K562 (cell line): ENCODE results near the gene ACTR3C. TPM values are rescaled to one million over a fixed set of nuclear protein-coding genes. Genes with fewer than 3 reads are reported as not detected.
A peak's percentile ranks its signal among the peaks of the same experiment; 100 is the strongest.

Experiments used
- BDP1 ChIP-seq: IDR thresholded peaks from 3 replicates; pipeline ENCODE4 v1.6.1; 2011; ENCODE audit not compliant: insufficient read length, insufficient read depth
- CHD4 ChIP-seq: fragments of 200-600 bp; sonication (generic); IDR thresholded peaks from 3 replicates; pipeline ENCODE4 v1.6.1; 2012; ENCODE audit warnings: low read depth, mild to moderate bottlenecking, mixed read lengths, low read length, inconsistent platforms; ENCODE audit not compliant: insufficient read depth, insufficient replicate concordance, poor library complexity, severe bottlenecking
- DACH1 ChIP-seq: fragments of 450-650 bp; IDR thresholded peaks from 2 replicates; pipeline ENCODE4 v1.6.1; 2018; ENCODE audit not compliant: partially characterized antibody
- EGR1 ChIP-seq: fragments of 450-650 bp; conservative IDR thresholded peaks from 2 replicates; pipeline ENCODE4 v1.6.1; 2017; ENCODE audit warnings: mild to moderate bottlenecking
- FOSL1 ChIP-seq: fragments of 200-800 bp; sonication (Bioruptor generic); conservative IDR thresholded peaks from 2 replicates; pipeline ENCODE4 v1.6.1; 2016; ENCODE audit warnings: missing genetic modification characterization, missing compliant biosample characterization
- HCFC1 ChIP-seq: IDR thresholded peaks from 2 replicates; pipeline ENCODE4 v1.6.1; 2012; ENCODE audit warnings: low read depth, low read length, improper control_type of control experiment
- HDGF ChIP-seq: fragments of 450-650 bp; IDR thresholded peaks from 2 replicates; pipeline ENCODE4 v1.6.1; 2016
- HLTF ChIP-seq: fragments of 450-650 bp; IDR thresholded peaks from 2 replicates; pipeline ENCODE4 v1.6.1; 2016
- MECOM ChIP-seq: fragments of 250-450 bp; sonication (Bioruptor Pico); IDR thresholded peaks from 2 replicates; pipeline ENCODE4 v1.8.0; 2022; ENCODE audit warnings: inconsistent platforms
- MTA2 ChIP-seq: fragments of 450-650 bp; IDR thresholded peaks from 2 replicates; pipeline ENCODE4 v1.6.1; 2016; ENCODE audit warnings: low read depth
- NFE2L1 ChIP-seq: fragments of 450-650 bp; IDR thresholded peaks from 2 replicates; pipeline ENCODE4 v1.6.1; 2016; ENCODE audit warnings: missing genetic modification characterization, low read depth, mild to moderate bottlenecking, missing compliant biosample characterization, moderate library complexity, borderline replicate concordance
- NFIC ChIP-seq: fragments of 450-650 bp; IDR thresholded peaks from 2 replicates; pipeline ENCODE4 v1.6.1; 2017; ENCODE audit warnings: mild to moderate bottlenecking, inconsistent platforms
- NFXL1 ChIP-seq: fragments of 450-650 bp; formaldehyde crosslinking; IDR thresholded peaks from 2 replicates; pipeline ENCODE4 v1.4.0; 2021; ENCODE audit warnings: mild to moderate bottlenecking
- PCBP1 ChIP-seq: fragments of 200-400 bp; formaldehyde crosslinking; IDR thresholded peaks from 2 replicates; pipeline ENCODE4 v1.6.1; 2018; ENCODE audit warnings: mild to moderate bottlenecking, low read depth, low read length; ENCODE audit not compliant: poor library complexity, severe bottlenecking
- PTBP1 ChIP-seq: fragments of 200-400 bp; formaldehyde crosslinking; IDR thresholded peaks from 2 replicates; pipeline ENCODE4 v1.6.1; 2017; ENCODE audit warnings: low read depth, low read length
- RBM14 ChIP-seq: fragments of 200-400 bp; formaldehyde crosslinking; IDR thresholded peaks from 2 replicates; pipeline ENCODE4 v1.6.1; 2018; ENCODE audit warnings: low read depth, mild to moderate bottlenecking, low read length, moderate library complexity, borderline replicate concordance; ENCODE audit not compliant: insufficient read depth
- RBM39 ChIP-seq: fragments of 200-400 bp; formaldehyde crosslinking; optimal IDR thresholded peaks from 2 replicates; pipeline ENCODE3; 2018; ENCODE audit warnings: low read depth, low read length
- SAFB2 ChIP-seq: fragments of 200-400 bp; formaldehyde crosslinking; IDR thresholded peaks from 2 replicates; pipeline ENCODE4 v1.6.1; 2018; ENCODE audit warnings: borderline replicate concordance, low read length, low read depth, moderate library complexity; ENCODE audit not compliant: severe bottlenecking
- SRF ChIP-seq, 2 experiments: fragments of 250-450, 450-650 bp in 1 of 2; sonication (Bioruptor Pico) in 1 of 2; sonication (generic) in 1 of 2; formaldehyde crosslinking; IDR thresholded peaks; 2 replicates each; pipeline versions ENCODE4 v1.5.0 to v1.5.1; 2020 to 2022; ENCODE audit warnings: mild to moderate bottlenecking in 1 of 2, missing genetic modification reagents in 1 of 2
- ZFP36 ChIP-seq: fragments of 150-350 bp; IDR thresholded peaks from 2 replicates; pipeline ENCODE4 v1.6.1; 2018; ENCODE audit warnings: low read length, low read depth; ENCODE audit not compliant: partially characterized antibody
- ZKSCAN1 ChIP-seq: fragments of 150-350 bp; IDR thresholded peaks from 2 replicates; pipeline ENCODE4 v1.6.1; 2016; ENCODE audit warnings: low read depth, low read length
- ZNF146 ChIP-seq: IDR thresholded peaks from one replicate; pipeline ENCODE4 v1.6.1; 2018; ENCODE audit warnings: missing compliant biosample characterization; ENCODE audit not compliant: unreplicated experiment
- ZNF24 ChIP-seq: fragments of 450-650 bp; IDR thresholded peaks from 2 replicates; pipeline ENCODE4 v1.6.1; 2016
- ZNF347 ChIP-seq: fragments of 450-650 bp; formaldehyde crosslinking; IDR thresholded peaks from 2 replicates; pipeline ENCODE4 v1.4.0; 2020; ENCODE audit warnings: low read depth, mild to moderate bottlenecking, moderate library complexity
- ZNF740 ChIP-seq, 3 experiments: fragments of 200-800 bp in 1 of 3; sonication (Bioruptor generic) in 1 of 3; sonication (generic) in 1 of 3; formaldehyde crosslinking in 1 of 3; IDR thresholded peaks; 2 replicates each; pipeline versions ENCODE4 v1.6.1 to v1.8.0; 2016 to 2022; ENCODE audit warnings: mild to moderate bottlenecking in 2 of 3, missing compliant biosample characterization in 2 of 3, missing genetic modification characterization in 2 of 3, missing genetic modification reagents in 1 of 3
- polyA plus RNA-seq, 8 experiments: library from polyadenylated mRNA; depleted of rRNA in 4 of 8; stranded (reverse) in 5 of 8; unstranded in 3 of 8; fragments of >200 nt; fragmentation: Nextera tagmentation in 2 of 8; fragmentation: Illumina TruSeq in 1 of 8; extraction: Ambion mirVana in 2 of 8; extraction: Trizol in 1 of 8; gene quantifications; 2 replicates each; pipeline versions ENCODE4 v1.2.1 to v1.2.3, GENCODE V29; 2011 to 2014; ENCODE audit warnings: inconsistent platforms in 1 of 8, missing spikeins in 1 of 8
- total RNA-seq, 7 experiments: library from RNA; depleted of rRNA in 6 of 7; stranded (reverse); fragments of >200 nt in 6 of 7; fragmentation: Illumina TruSeq in 2 of 7; extraction: Trizol in 2 of 7; gene quantifications; 2 replicates each; pipeline versions ENCODE4 v1.2.1 to v1.2.3, GENCODE V29; 2011 to 2021; ENCODE audit warnings: low replicate concordance in 1 of 7
- TF ChIP-seq, protein P1 (sequence below): fragments of 150-350 bp; IDR thresholded peaks from 2 replicates; pipeline ENCODE4 v1.6.1; 2014; ENCODE audit warnings: low read depth, mild to moderate bottlenecking, low read length, borderline replicate concordance

The ACTR3C gene
- total and polyA plus RNA-seq, 9 of the 15 experiments (the other 6 are each of a cell fraction or from before 2014, with no cell fraction given) = 9.0 to 35.4 (median 13.3) TPM

DNA sequence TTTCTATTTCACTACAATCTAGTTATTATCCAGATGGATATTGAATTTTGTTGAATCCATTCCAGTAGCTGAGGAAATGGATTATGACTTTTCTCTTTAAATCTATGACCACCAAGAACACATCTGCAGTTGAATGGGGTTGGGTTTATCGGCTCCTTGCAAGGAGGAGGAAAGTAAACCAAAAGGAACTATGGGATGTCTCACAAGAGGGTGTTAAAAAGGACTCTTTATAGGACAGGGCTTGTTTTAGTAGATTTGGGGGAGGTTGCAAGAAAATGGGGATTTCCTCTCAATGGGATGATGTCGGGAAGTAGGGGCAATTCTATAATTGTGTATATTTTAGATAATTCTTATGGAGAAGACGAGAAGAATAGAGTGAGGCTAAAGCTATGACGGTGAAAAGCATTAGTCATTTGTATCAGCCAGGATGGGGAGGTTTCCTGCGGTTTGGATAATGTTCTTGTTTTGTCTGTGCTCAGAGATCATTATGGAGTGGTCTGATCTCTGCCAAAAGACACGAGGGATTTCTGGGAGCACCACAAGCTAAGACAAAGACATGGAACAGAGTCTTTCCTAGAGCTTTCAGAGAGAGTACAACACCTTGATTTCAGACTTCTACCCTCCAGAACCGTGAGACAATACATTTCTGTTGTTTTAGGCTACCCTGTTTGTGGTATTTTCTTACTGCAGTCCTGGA lies 5.4 kb downstream of the ACTR3C start (continued):
- TF ChIP-seq, protein P1, sequence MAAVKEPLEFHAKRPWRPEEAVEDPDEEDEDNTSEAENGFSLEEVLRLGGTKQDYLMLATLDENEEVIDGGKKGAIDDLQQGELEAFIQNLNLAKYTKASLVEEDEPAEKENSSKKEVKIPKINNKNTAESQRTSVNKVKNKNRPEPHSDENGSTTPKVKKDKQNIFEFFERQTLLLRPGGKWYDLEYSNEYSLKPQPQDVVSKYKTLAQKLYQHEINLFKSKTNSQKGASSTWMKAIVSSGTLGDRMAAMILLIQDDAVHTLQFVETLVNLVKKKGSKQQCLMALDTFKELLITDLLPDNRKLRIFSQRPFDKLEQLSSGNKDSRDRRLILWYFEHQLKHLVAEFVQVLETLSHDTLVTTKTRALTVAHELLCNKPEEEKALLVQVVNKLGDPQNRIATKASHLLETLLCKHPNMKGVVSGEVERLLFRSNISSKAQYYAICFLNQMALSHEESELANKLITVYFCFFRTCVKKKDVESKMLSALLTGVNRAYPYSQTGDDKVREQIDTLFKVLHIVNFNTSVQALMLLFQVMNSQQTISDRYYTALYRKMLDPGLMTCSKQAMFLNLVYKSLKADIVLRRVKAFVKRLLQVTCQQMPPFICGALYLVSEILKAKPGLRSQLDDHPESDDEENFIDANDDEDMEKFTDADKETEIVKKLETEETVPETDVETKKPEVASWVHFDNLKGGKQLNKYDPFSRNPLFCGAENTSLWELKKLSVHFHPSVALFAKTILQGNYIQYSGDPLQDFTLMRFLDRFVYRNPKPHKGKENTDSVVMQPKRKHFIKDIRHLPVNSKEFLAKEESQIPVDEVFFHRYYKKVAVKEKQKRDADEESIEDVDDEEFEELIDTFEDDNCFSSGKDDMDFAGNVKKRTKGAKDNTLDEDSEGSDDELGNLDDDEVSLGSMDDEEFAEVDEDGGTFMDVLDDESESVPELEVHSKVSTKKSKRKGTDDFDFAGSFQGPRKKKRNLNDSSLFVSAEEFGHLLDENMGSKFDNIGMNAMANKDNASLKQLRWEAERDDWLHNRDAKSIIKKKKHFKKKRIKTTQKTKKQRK = no peak
- 0 out of 4 replicates have a peak, but pooled peaks of 1 of the 2 experiments have one; percentile 2 for TF ChIP-seq SRF (CRISPR knock-in tag; IDR thresholded peaks at IDR 0.05)
- no peak for TF ChIP-seq HDGF
- TF ChIP-seq SAFB2 = no peak
- TF ChIP-seq ZKSCAN1 = no peak
- TF ChIP-seq BDP1 = no peak
- TF ChIP-seq NFE2L1 = no peak
- TF ChIP-seq HCFC1 = no peak
- peak; percentile 33; the same call in 1 of the 2 replicates for TF ChIP-seq MECOM (CRISPR knock-in tag)
- peak; percentile 95 for TF ChIP-seq FOSL1 (tag)
- TF ChIP-seq MTA2 = peak; percentile 29; the same call in 1 of the 2 replicates
- no peak for TF ChIP-seq ZNF24
- TF ChIP-seq NFIC = peak; percentile 78
- TF ChIP-seq CHD4 = no peak
- no peak for TF ChIP-seq EGR1
- TF ChIP-seq PCBP1 = no peak
- no peak for TF ChIP-seq ZNF146 (CRISPR knock-in tag)
- no peak for TF ChIP-seq HLTF
- no peak for TF ChIP-seq ZNF347 (CRISPR knock-in tag)
- no peak for TF ChIP-seq ZFP36
- TF ChIP-seq DACH1 = no peak
- no peak for TF ChIP-seq PTBP1
- no peak for TF ChIP-seq ZNF740 (CRISPR knock-in tag; IDR thresholded peaks at IDR 0.05)
- no peak for TF ChIP-seq ZNF740 (tag; IDR thresholded peaks at IDR 0.05)
- TF ChIP-seq RBM14 = no peak
- TF ChIP-seq NFXL1 = no peak
- no peak for TF ChIP-seq RBM39
